ENCODE measurements around the gene PTPN3. TPM values are rescaled to one million over a fixed set of nuclear protein-coding genes. Genes with fewer than 3 reads are reported as not detected.

Gene PTPN3
- total and polyA plus RNA-seq, 10 of the 15 experiments (the other 5 are each of a cell fraction or from before 2014, with no cell fraction given) = 0.18 to 1.3 (median 0.39) TPM

DNA sequence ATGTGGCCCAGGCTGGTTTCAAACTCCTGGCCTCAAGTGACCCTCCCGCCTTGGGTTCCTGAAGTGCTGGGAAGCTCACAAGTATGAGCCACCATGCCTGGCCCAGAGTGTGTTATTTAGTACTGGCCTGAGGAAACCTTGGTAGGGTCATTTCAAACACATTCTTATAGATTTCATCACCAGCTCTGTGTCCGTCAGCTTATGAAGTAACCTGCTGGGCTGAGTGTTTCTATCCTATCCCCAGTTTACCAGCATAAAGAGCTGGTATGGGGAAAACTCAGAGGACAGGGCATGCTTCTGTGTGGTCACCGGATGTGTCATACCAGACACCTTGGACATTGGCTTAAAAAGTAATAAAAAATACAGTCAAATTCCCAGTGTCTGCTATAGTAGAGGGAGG lies 45.3 kb downstream of the PTPN3 start:
- Histone ChIP-seq H3K4me1 (ENCODE audit: control insufficient read depth, insufficient read depth, low read length) (no peaks in the 10 kb centered on the region), H3K9ac (ENCODE audit: control insufficient read depth, insufficient read depth, low read length) (no peak overlapping the region), H4K20me1 (ENCODE audit: control insufficient read depth, insufficient read depth) (no peaks in the 10 kb centered on the region; the same call in 1 of the 2 replicates), H3K4me2 (ENCODE audit: control insufficient read depth, insufficient read depth) (no peak overlapping the region), H2AFZ (ENCODE audit: control insufficient read depth, low read depth, low read length) (no peak overlapping the region), H3K27ac (ENCODE audit: control insufficient read depth, insufficient read depth) (no peak overlapping the region), H3K9me3 (replicated peaks; ENCODE audit: control insufficient read depth, insufficient read depth, low read length) (no peaks in the 10 kb centered on the region), H3K36me3 (ENCODE audit: control insufficient read depth in 2 of 2, insufficient read depth in 2 of 2, low read length in 1 of 2) (no peaks in the 10 kb centered on the region), H3K27me3 (replicated peaks in 1 of 2; ENCODE audit: control insufficient read depth in 2 of 2, insufficient read depth in 2 of 2, low read length in 1 of 2) (no peaks in the 10 kb centered on the region), H3K4me3 (no peak overlapping the region), H3K79me2 (ENCODE audit: control insufficient read depth, insufficient read depth, low read length) (no peaks in the 10 kb centered on the region)
- ChIA-PET POLR2A (interaction anchor here (0.5 to 0.6 kb wide), 2 partner anchors 15 to 146 kb away, joined by 3 to 7 read pairs; no protein-coding TSS in a partner anchor), SMC1A (ENCODE audit: uncharacterized antibody, unreplicated experiment) (interaction anchor here (1.9 to 2.2 kb wide), 2 partner anchors 11 to 12 kb away, joined by 5 read pairs; no protein-coding TSS in a partner anchor), CTCF (interaction anchor here (0.6 to 2.9 kb wide), 2 partner anchors 12 to 40 kb away, joined by 4 to 18 read pairs; no protein-coding TSS in a partner anchor), RAD21 (ENCODE audit: unreplicated experiment) (interaction anchor here (1.1 to 2.2 kb wide), 3 partner anchors 11 to 13 kb away, joined by 3 to 7 read pairs (median 3); no protein-coding TSS in a partner anchor)
- TF ChIP-seq ESRRA (IDR thresholded peaks at IDR 0.05; ENCODE audit: low read length) = no peak
- TF ChIP-seq ZSCAN29 (IDR thresholded peaks at IDR 0.05) = no peak
- TF ChIP-seq, protein P1, sequence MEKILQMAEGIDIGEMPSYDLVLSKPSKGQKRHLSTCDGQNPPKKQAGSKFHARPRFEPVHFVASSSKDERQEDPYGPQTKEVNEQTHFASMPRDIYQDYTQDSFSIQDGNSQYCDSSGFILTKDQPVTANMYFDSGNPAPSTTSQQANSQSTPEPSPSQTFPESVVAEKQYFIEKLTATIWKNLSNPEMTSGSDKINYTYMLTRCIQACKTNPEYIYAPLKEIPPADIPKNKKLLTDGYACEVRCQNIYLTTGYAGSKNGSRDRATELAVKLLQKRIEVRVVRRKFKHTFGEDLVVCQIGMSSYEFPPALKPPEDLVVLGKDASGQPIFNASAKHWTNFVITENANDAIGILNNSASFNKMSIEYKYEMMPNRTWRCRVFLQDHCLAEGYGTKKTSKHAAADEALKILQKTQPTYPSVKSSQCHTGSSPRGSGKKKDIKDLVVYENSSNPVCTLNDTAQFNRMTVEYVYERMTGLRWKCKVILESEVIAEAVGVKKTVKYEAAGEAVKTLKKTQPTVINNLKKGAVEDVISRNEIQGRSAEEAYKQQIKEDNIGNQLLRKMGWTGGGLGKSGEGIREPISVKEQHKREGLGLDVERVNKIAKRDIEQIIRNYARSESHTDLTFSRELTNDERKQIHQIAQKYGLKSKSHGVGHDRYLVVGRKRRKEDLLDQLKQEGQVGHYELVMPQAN (conservative IDR thresholded peaks at IDR 0.05) = no peak
- TF ChIP-seq CREB1 (IDR thresholded peaks at IDR 0.05; ENCODE audit: low read depth) = no peak
- no peak for TF ChIP-seq SIX5 (IDR thresholded peaks at IDR 0.05; ENCODE audit: low read depth, low read length, severe bottlenecking)
- TF ChIP-seq TBL1XR1 (IDR thresholded peaks at IDR 0.05; ENCODE audit: low read depth, low read length) = no peak
- no peak for TF ChIP-seq MEF2A (IDR thresholded peaks at IDR 0.05; ENCODE audit: insufficient read depth, low read depth, low read length)
- TF ChIP-seq, protein P2, sequence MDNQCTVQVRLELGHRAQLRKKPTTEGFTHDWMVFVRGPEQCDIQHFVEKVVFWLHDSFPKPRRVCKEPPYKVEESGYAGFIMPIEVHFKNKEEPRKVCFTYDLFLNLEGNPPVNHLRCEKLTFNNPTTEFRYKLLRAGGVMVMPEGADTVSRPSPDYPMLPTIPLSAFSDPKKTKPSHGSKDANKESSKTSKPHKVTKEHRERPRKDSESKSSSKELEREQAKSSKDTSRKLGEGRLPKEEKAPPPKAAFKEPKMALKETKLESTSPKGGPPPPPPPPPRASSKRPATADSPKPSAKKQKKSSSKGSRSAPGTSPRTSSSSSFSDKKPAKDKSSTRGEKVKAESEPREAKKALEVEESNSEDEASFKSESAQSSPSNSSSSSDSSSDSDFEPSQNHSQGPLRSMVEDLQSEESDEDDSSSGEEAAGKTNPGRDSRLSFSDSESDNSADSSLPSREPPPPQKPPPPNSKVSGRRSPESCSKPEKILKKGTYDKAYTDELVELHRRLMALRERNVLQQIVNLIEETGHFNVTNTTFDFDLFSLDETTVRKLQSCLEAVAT (IDR thresholded peaks at IDR 0.05) = no peak
- TF ChIP-seq CHD4 (IDR thresholded peaks at IDR 0.05) = no peak
- TF ChIP-seq ZNF622 (IDR thresholded peaks at IDR 0.05) = no peak
- TF ChIP-seq, protein P3, sequence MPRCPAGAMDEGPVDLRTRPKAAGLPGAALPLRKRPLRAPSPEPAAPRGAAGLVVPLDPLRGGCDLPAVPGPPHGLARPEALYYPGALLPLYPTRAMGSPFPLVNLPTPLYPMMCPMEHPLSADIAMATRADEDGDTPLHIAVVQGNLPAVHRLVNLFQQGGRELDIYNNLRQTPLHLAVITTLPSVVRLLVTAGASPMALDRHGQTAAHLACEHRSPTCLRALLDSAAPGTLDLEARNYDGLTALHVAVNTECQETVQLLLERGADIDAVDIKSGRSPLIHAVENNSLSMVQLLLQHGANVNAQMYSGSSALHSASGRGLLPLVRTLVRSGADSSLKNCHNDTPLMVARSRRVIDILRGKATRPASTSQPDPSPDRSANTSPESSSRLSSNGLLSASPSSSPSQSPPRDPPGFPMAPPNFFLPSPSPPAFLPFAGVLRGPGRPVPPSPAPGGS (IDR thresholded peaks at IDR 0.05; ENCODE audit: borderline replicate concordance, insufficient read depth, low read depth, low read length, poor library complexity, severe bottlenecking) = no peak
- TF ChIP-seq, protein P4, sequence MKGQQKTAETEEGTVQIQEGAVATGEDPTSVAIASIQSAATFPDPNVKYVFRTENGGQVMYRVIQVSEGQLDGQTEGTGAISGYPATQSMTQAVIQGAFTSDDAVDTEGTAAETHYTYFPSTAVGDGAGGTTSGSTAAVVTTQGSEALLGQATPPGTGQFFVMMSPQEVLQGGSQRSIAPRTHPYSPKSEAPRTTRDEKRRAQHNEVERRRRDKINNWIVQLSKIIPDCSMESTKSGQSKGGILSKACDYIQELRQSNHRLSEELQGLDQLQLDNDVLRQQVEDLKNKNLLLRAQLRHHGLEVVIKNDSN (IDR thresholded peaks at IDR 0.05; ENCODE audit: borderline replicate concordance, extremely low read length, insufficient read depth, low read depth, low read length) = no peak
- TF ChIP-seq WRNIP1 (IDR thresholded peaks at IDR 0.05; ENCODE audit: borderline replicate concordance, low read depth, low read length) = no peak
- TF ChIP-seq BRCA1 (IDR thresholded peaks at IDR 0.05; ENCODE audit: low read depth, low read length) = no peak
- TF ChIP-seq YBX1 (IDR thresholded peaks at IDR 0.05) = no peak
- TF ChIP-seq SMC3 (IDR thresholded peaks at IDR 0.05; ENCODE audit: borderline replicate concordance, low read length) = no peak
- no TSS peak for BruUV-seq (replicated peaks)
- 71% methylated on average over 3 of the region's 3 CpGs for WGBS (ENCODE audit: insufficient coverage, insufficient replicate concordance, low lambda C conversion rate, missing lambda C conversion rate)
- ATAC-seq (no peak; the same call in 2 of the 3 replicates), FAIRE-seq (no peak), DNase-seq (ENCODE audit: low read depth, low spot score) (no peak)
- intact Hi-C loops (cut with micrococcal nuclease; ENCODE audit: unreplicated experiment) = no loop called here
- in situ Hi-C loops (cut with MboI) = no loop called here

Data from GM12878 (cell line).